Testis (tissue), 3 donors: Measurements from ENCODE around the gene KCNQ1. TPM values are rescaled to one million over a fixed set of nuclear protein-coding genes. Genes with fewer than 3 reads are reported as not detected.

Source experiments
- DNase-seq: peaks from one replicate; pipeline ENCODE4 v3.0.0-alpha.2; 2019
- H3K27ac ChIP-seq, 2 donors: fragments of 200-600 bp; sonication (generic); one replicate each; pipeline ENCODE4 v1.5.1; 2019
- H3K27me3 ChIP-seq: fragments of 200-600 bp; sonication (generic); one replicate; pipeline ENCODE4 v1.5.1; 2019
- H3K36me3 ChIP-seq: fragments of 200-600 bp; sonication (generic); one replicate; pipeline ENCODE4 v1.5.1; 2017; ENCODE audit warnings: low read depth; ENCODE audit errors: missing control alignments
- H3K4me1 ChIP-seq: fragments of 200-600 bp; sonication (generic); one replicate; pipeline ENCODE4 v1.5.1; 2019
- H3K4me3 ChIP-seq, 2 donors: fragments of 200-600 bp; sonication (generic); one replicate each; pipeline ENCODE4 v1.5.1; 2017 to 2019
- H3K9me3 ChIP-seq: fragments of 200-600 bp; sonication (generic); one replicate; pipeline ENCODE4 v1.5.1; 2017
- POLR2A ChIP-seq: fragments of 450-650 bp; IDR thresholded peaks from one replicate; pipeline ENCODE4 v1.6.1; 2017; ENCODE audit warnings: antibody characterized with exemption, mild to moderate bottlenecking, moderate library complexity
- WGBS, 2 donors: methylation state at CpG; one replicate each; pipeline ENCODE4 v1.1.5; 2018; 5-methylcytosine and 5-hydroxymethylcytosine counted together
- intact Hi-C: fragments of 100-400 bp; cut with DNase I; formaldehyde crosslinking; loops from one replicate; pipeline ENCODE4 v1.15.1; 2023; ENCODE audit warnings: low total_unique reads
- polyA plus RNA-seq: library from polyadenylated mRNA; stranded (reverse); fragments of 350-450 nt; fragmentation: Illumina TruSeq; extraction: RNeasy Lipid Tissue Mini Kit (QIAGEN cat#74804); gene quantifications from one replicate; pipeline ENCODE4 v1.2.3, GENCODE V29; 2014; ENCODE audit warnings: low read depth, low replicate concordance; ENCODE audit not compliant: insufficient read depth
- total RNA-seq, 2 donors: library from RNA; depleted of rRNA; stranded (reverse); fragments of >200 nt; gene quantifications; one replicate each; pipeline ENCODE4 v1.2.3, GENCODE V29; 2016
- TF ChIP-seq, protein P1 (sequence below), 3 experiments: fragments of 450-650 bp in 2 of 3; fragments of 200-600 bp in 1 of 3; sonication (generic) in 1 of 3; IDR thresholded peaks; one replicate each; pipeline ENCODE4 v1.5.1; 2016 to 2019; ENCODE audit warnings: antibody characterized with exemption in 3 of 3, mild to moderate bottlenecking in 2 of 3, moderate library complexity in 1 of 3

KCNQ1 gene
- total and polyA plus RNA-seq, 3 donors from 2014 or later, result 6.0 to 24.2 (median 12.8) TPM

DNA sequence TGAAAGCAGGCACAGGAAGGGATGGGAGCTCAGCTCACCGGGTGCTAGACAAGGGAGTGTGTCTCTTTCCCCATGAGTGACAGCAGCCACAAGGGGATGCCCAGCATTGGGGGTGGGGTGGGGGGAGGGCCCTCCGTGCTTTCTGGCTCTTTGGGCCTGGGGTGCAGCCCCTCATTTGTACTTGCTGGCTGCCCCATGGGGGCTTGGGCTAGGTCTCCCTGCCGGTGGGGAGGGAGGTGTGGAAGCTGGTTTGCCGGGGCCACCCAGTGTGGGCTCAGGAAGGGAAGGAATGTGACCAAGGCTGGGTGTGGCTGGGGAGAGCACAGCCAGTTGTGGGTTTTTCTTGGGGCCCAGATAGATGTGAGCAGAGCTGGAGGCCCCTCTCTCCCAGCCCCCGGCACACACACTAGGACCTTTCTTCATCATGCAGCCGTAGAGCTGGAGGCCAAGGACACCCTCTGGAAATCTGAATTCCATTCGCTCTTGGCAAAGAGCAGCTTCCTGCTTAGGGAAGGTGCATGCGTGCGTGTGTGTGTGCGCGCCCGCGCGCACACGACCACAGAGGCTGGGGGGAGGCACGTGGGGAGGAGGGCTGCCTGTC is 229.2 kb downstream of the KCNQ1 start:
- peak; percentile 12 for DNase-seq
- Histone ChIP-seq H3K9me3 (no peaks in the 10 kb centered on the region), H3K27me3 (no peaks in the 10 kb centered on the region), H3K4me3 (no peak overlapping the region), H3K27ac (no peak overlapping the region), H3K36me3 (no peaks in the 10 kb centered on the region), H3K4me1 (peaks cover 4% of the 10 kb centered on the region)
- WGBS, 2 donors, result 61 to 73% methylated on average over 14 to 16 of the region's 16 CpGs
- intact Hi-C loops, result no loop called here
- TF ChIP-seq, protein P1, sequence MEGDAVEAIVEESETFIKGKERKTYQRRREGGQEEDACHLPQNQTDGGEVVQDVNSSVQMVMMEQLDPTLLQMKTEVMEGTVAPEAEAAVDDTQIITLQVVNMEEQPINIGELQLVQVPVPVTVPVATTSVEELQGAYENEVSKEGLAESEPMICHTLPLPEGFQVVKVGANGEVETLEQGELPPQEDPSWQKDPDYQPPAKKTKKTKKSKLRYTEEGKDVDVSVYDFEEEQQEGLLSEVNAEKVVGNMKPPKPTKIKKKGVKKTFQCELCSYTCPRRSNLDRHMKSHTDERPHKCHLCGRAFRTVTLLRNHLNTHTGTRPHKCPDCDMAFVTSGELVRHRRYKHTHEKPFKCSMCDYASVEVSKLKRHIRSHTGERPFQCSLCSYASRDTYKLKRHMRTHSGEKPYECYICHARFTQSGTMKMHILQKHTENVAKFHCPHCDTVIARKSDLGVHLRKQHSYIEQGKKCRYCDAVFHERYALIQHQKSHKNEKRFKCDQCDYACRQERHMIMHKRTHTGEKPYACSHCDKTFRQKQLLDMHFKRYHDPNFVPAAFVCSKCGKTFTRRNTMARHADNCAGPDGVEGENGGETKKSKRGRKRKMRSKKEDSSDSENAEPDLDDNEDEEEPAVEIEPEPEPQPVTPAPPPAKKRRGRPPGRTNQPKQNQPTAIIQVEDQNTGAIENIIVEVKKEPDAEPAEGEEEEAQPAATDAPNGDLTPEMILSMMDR (IDR thresholded peaks at IDR 0.05), result no peak
- TF ChIP-seq POLR2A, result no peak

DNA sequence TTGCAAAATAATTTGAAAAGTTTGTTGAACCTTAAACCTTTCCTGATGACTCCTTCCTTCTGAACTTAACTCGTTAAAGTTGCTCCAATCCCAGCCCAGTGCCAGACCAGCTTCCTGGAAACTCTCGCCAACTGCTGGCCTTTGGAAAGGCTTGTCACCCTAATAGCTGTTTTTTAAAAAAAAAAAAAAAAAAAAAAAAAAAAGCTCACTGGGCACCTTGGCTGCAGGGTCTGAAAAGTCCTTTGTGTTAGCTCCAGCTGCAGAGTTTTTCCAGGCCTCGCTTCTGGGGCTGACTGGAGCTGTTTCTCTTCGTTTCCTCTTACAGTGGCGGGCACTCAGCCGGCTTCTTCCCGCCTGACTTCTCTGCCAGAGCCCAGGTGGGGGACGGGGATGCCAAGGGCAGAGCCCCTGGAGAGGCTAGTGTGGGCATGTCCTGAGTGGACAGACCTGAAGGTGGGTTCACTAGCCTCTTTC is 229.9 kb downstream of the KCNQ1 start:
- intact Hi-C loops, result no loop called here
- 69 to 73% methylated on average over 8 of the region's 8 CpGs for WGBS, 2 donors
- no peak for TF ChIP-seq POLR2A
- TF ChIP-seq, protein P1 (IDR thresholded peaks at IDR 0.05), result no peak

DNA sequence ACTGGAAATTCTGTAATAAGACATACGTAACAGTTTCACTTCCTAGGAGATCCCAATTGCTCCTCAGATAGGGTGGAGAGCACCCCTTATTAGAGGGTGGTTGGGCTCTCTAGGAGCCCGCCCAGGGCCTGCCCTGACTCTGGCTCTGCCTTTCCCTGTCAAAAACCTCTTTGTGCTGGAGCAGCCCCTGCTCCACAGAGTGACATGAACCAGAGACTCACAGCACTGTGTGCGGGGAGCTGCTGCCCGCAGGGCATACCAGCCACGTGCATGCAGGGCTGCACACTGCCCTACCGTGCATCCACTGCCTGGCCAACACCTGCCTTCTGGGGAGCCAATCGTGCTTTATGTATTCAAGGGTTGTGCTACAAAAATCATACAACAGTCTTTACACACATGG is 230.7 kb downstream of the KCNQ1 start:
- no peaks in the 10 kb centered on the region for H3K27me3 ChIP-seq
- H3K36me3 ChIP-seq, result no peaks in the 10 kb centered on the region
- no peak overlapping the region for H3K27ac ChIP-seq
- 90 to 97% methylated on average over 7 of the region's 7 CpGs for WGBS, 2 donors
- peak; percentile 4 for DNase-seq
- intact Hi-C loops, result no loop called here
- peaks cover 4% of the 10 kb centered on the region for H3K4me1 ChIP-seq
- no peak overlapping the region for H3K4me3 ChIP-seq
- no peaks in the 10 kb centered on the region for H3K9me3 ChIP-seq
- TF ChIP-seq, protein P1 (IDR thresholded peaks at IDR 0.05), result no peak
- no peak for TF ChIP-seq POLR2A

More for the DNA sequence above, 229.9 kb downstream of the KCNQ1 start:
- Histone ChIP-seq H3K9me3 (no peaks in the 10 kb centered on the region), H3K4me1 (peaks cover 4% of the 10 kb centered on the region), H3K4me3 (no peak overlapping the region), H3K36me3 (no peaks in the 10 kb centered on the region), H3K27ac (no peak overlapping the region), H3K27me3 (no peaks in the 10 kb centered on the region)
- peak; percentile 12 for DNase-seq

DNA sequence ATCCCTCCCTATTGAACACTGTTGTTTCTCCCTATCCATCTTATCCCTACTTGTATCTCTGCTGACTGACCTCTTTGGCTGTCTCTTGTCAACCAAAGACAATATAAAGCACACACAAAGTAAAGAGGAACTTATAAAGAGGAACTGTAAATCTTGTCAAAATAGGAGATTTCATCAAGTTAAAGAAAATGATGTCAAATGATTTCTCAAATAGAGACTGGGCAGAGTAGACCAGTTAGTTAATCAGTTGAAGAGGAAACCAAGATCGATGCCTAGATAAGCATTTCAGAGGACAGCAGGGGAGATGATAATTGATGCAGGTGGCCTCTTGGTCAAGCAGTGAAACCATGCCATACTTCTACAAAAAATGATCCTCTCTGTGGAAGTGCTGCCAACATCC is 232.3 kb downstream of the KCNQ1 start:
- Histone ChIP-seq H3K4me3 (no peak overlapping the region), H3K4me1 (peaks cover 4% of the 10 kb centered on the region), H3K27ac (no peak overlapping the region), H3K36me3 (no peaks in the 10 kb centered on the region), H3K27me3 (no peaks in the 10 kb centered on the region), H3K9me3 (no peaks in the 10 kb centered on the region)
- WGBS, 2 donors, result 83 to 90% methylated on average over 1 of the region's 1 CpG
- intact Hi-C loops, result no loop called here
- no peak for DNase-seq
- no peak for TF ChIP-seq POLR2A
- TF ChIP-seq, protein P1 (IDR thresholded peaks at IDR 0.05), result no peak

DNA sequence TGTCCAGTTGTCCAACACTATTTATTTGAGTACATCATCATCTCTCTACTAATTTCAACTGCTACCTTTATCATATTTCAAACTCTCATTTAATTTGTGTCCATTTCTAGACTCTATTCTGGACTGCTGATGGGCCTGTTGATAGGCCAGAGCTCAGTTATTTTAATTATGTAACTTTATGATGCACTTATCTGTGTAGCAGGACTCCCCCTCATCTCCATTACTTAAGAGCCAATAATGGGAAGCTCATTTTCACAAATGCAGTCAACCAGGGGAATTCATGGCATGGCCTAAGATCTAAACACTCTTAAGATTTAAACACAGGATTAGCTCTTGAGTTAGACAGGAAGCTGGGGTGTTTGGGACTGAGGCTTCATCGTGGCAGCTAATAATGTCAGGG is 233.6 kb downstream of the KCNQ1 start:
- H3K4me3 ChIP-seq, result no peak overlapping the region
- H3K27ac ChIP-seq, result no peak overlapping the region
- H3K36me3 ChIP-seq, result no peaks in the 10 kb centered on the region
- DNase-seq, result no peak
- H3K27me3 ChIP-seq, result no peaks in the 10 kb centered on the region
- intact Hi-C loops, result no loop called here
- TF ChIP-seq POLR2A, result no peak
- TF ChIP-seq, protein P1 (IDR thresholded peaks at IDR 0.05), result no peak
- H3K9me3 ChIP-seq, result no peaks in the 10 kb centered on the region
- 38 to 42% methylated on average over 1 of the region's 1 CpG for WGBS, 2 donors
- peaks cover 4% of the 10 kb centered on the region for H3K4me1 ChIP-seq
